AG10803 (cell line): Measurements from ENCODE around the gene BRMS1L.

Experiments
- DNase-seq: peaks from one replicate; pipeline ENCODE4 v3.0.0; 2010; ENCODE audit warnings: low read depth
- H3K4me3 ChIP-seq: 2 replicates; pipeline ENCODE4 v1.5.1; 2011; ENCODE audit warnings: mild to moderate bottlenecking, low read length, control low read depth
- TF ChIP-seq, protein P1 (sequence below): conservative IDR thresholded peaks from 2 replicates; pipeline ENCODE4 v1.5.1; 2011; ENCODE audit warnings: mild to moderate bottlenecking, low read length, control low read depth, inconsistent platforms

Gene BRMS1L

GRCh38 chr14:35895256-35895655 lies 69.1 kb downstream of the BRMS1L start:
- no peak for DNase-seq
- TF ChIP-seq, protein P1, sequence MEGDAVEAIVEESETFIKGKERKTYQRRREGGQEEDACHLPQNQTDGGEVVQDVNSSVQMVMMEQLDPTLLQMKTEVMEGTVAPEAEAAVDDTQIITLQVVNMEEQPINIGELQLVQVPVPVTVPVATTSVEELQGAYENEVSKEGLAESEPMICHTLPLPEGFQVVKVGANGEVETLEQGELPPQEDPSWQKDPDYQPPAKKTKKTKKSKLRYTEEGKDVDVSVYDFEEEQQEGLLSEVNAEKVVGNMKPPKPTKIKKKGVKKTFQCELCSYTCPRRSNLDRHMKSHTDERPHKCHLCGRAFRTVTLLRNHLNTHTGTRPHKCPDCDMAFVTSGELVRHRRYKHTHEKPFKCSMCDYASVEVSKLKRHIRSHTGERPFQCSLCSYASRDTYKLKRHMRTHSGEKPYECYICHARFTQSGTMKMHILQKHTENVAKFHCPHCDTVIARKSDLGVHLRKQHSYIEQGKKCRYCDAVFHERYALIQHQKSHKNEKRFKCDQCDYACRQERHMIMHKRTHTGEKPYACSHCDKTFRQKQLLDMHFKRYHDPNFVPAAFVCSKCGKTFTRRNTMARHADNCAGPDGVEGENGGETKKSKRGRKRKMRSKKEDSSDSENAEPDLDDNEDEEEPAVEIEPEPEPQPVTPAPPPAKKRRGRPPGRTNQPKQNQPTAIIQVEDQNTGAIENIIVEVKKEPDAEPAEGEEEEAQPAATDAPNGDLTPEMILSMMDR: no peak
- no peak overlapping the region for H3K4me3 ChIP-seq

GRCh38 chr14:35897616-35898111 lies 71.5 kb downstream of the BRMS1L start:
- TF ChIP-seq, protein P1: no peak
- DNase-seq: no peak
- H3K4me3 ChIP-seq: no peak overlapping the region

- DNase-seq: no peak
- TF ChIP-seq, protein P1: no peak
- no peak overlapping the region for H3K4me3 ChIP-seq
Observed at GRCh38 chr14:35898217-35898775, 72.2 kb downstream of the BRMS1L start.

GRCh38 chr14:35900741-35901140 lies 74.6 kb downstream of the BRMS1L start:
- TF ChIP-seq, protein P1: no peak
- no peak for DNase-seq
- H3K4me3 ChIP-seq: no peak overlapping the region

DNA sequence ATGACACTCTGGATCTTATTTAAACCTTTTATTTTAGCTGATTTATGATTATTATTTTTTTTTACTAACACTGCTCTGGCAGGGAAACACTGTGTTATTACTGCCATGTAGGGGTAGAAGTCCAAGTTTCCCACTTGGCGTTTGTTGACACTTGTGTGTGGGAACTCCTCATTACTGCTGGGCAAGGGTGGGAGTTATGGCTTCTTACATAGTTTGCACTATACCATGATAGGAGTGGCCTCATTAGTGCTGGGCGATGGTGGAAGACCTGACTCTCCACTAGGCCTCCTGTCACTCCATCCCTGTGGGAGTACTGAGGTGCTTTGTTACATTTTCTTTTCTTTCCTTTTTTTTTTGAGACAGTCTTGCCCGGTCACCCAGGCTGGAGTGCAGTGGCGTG lies 83.5 kb downstream of the BRMS1L start:
- no peak overlapping the region for H3K4me3 ChIP-seq
- no peak for DNase-seq
- TF ChIP-seq, protein P1: no peak

DNA sequence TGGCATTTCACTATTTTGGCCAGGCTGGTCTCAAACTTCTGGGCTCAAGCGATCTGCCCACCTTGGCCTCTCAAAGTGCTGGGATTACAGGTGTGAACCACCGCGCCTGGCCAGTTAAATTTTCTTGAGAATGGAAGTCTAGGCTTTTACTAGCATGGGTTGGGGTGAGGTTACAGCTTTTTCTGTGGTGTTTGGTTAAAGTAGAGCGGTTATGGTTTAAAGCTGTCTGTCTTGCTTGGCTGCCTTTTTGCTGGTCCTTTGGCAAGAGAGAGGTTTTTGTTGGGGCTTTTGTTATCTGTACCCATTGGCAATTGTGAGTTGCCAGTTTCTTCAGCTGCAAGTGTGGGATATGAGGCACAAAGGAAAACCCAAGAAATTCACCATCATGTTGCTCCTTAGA lies 84.1 kb downstream of the BRMS1L start:
- TF ChIP-seq, protein P1: no peak
- H3K4me3 ChIP-seq: no peak overlapping the region
- DNase-seq: no peak

DNA sequence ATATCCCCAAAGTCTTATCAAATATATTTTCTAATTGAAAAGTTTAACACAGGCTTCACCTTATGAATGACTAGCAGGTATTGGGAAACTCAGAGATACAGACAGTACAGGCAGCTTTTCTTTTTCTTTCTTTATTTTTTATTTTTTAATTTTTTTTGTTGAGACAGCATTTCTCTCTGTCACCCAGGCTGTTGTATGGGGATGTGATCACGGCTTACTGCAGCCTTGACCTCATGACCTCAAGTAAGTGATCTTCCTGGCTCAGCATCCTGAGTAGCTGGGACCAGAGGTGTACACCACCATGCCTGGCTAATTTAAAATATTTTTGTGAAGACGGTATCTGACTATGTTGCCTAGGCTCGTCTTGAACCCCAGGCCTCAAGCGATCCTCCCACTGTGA lies 85.0 kb downstream of the BRMS1L start:
- TF ChIP-seq, protein P1: no peak
- no peak for DNase-seq
- H3K4me3 ChIP-seq: no peak overlapping the region
